Suprapubic skin (tissue), 4 donors: ENCODE measurements around the gene PIANP. TPM values are rescaled to one million over a fixed set of nuclear protein-coding genes. Genes with fewer than 3 reads are reported as not detected.

Source experiments
- DNase-seq, 2 donors: peaks; one replicate each; pipeline ENCODE4 v3.0.0-alpha.2; 2019; ENCODE audit warnings: low spot score in 2 of 2
- H3K27ac ChIP-seq: fragments of 200-600 bp; sonication (generic); one replicate; pipeline ENCODE4 v1.5.1; 2019
- H3K27me3 ChIP-seq: fragments of 200-600 bp; sonication (generic); one replicate; pipeline ENCODE4 v1.5.1; 2019
- H3K36me3 ChIP-seq: fragments of 200-600 bp; sonication (generic); one replicate; pipeline ENCODE4 v1.5.1; 2019
- H3K4me1 ChIP-seq: fragments of 200-600 bp; sonication (generic); one replicate; pipeline ENCODE4 v1.5.1; 2019
- H3K4me3 ChIP-seq: fragments of 200-600 bp; sonication (generic); one replicate; pipeline ENCODE4 v1.5.1; 2019; ENCODE audit warnings: mild to moderate bottlenecking
- H3K9me3 ChIP-seq: fragments of 200-600 bp; sonication (generic); one replicate; pipeline ENCODE4 v1.5.1; 2019
- EP300 ChIP-seq: sonication (generic); formaldehyde crosslinking; IDR thresholded peaks from one replicate; pipeline ENCODE4 v1.6.1; 2017; ENCODE audit warnings: antibody characterized with exemption
- POLR2A ChIP-seq, 2 donors: fragments of 450-650 bp; IDR thresholded peaks; one replicate each; pipeline ENCODE4 v1.6.1; 2017; ENCODE audit warnings: antibody characterized with exemption in 2 of 2, mild to moderate bottlenecking in 2 of 2, moderate library complexity in 2 of 2
- POLR2AphosphoS5 ChIP-seq, 3 donors: sonication (generic); formaldehyde crosslinking; IDR thresholded peaks; one replicate each; pipeline ENCODE4 v1.6.1; 2017; ENCODE audit warnings: antibody characterized with exemption in 3 of 3
- WGBS: methylation state at CpG from one replicate; pipeline ENCODE4 v1.1.5; 2018; 5-methylcytosine and 5-hydroxymethylcytosine counted together
- total RNA-seq, 4 donors: library from RNA; depleted of rRNA; stranded (reverse); fragments of >200 nt; gene quantifications; one replicate each; pipeline ENCODE4 v1.1.0, GENCODE V29; 2016
- TF ChIP-seq, protein P1 (sequence below), 2 donors: fragments of 200-600 bp in 1 of 2; fragments of 450-650 bp in 1 of 2; sonication (generic) in 1 of 2; IDR thresholded peaks; one replicate each; pipeline ENCODE4 v1.5.1; 2016 to 2019; ENCODE audit warnings: antibody characterized with exemption in 2 of 2, mild to moderate bottlenecking in 1 of 2, moderate library complexity in 1 of 2

PIANP gene
- total RNA-seq, 4 donors from 2014 or later = not detected

DNA sequence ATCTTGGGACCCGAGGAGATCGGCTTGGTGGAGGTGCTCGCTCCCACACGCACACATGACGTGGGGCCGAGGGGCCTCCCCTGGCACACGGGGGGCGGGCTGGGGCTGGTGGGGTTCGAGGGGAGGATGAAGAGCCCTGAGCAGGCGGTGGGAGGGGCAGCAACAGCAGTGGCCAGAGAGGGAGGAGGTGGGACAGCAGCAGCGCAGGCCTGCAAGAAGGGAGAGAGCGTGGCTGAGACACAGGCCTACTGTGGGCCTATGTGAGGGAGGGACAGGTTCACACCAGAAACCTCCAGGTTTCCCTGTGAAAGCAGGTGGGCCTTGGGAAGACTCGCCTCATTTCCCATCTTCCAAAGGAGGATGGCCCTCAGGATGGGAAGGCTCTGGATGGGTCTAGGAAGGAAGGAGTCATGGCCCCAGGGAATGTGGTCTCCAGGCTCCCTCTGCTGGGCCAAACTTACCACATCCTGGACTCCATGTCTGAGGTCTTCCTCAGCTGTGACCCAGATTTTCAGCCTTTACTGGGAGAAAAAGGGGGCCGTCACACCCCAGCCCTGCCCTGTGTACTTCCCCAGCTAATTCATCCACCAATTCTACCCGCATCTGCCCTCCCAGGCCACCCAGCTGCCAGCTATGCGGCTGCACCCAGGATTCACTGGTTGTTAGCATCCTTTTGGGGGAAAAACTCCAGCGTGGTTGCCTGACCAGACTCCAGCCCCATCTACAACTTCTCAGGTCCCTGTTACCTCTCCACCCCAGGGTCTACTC is 2.8 kb downstream of the PIANP start:
- no peak overlapping the region for H3K4me3 ChIP-seq
- WGBS = 64% methylated on average over 14 of the region's 17 CpGs
- H3K9me3 ChIP-seq = no peaks in the 10 kb centered on the region
- H3K4me1 ChIP-seq = peaks cover 16% of the 10 kb centered on the region
- no peak for TF ChIP-seq POLR2AphosphoS5 (IDR thresholded peaks at IDR 0.05)
- TF ChIP-seq, protein P1, sequence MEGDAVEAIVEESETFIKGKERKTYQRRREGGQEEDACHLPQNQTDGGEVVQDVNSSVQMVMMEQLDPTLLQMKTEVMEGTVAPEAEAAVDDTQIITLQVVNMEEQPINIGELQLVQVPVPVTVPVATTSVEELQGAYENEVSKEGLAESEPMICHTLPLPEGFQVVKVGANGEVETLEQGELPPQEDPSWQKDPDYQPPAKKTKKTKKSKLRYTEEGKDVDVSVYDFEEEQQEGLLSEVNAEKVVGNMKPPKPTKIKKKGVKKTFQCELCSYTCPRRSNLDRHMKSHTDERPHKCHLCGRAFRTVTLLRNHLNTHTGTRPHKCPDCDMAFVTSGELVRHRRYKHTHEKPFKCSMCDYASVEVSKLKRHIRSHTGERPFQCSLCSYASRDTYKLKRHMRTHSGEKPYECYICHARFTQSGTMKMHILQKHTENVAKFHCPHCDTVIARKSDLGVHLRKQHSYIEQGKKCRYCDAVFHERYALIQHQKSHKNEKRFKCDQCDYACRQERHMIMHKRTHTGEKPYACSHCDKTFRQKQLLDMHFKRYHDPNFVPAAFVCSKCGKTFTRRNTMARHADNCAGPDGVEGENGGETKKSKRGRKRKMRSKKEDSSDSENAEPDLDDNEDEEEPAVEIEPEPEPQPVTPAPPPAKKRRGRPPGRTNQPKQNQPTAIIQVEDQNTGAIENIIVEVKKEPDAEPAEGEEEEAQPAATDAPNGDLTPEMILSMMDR (IDR thresholded peaks at IDR 0.05) = peak in 1 of 2 donors; percentile 30
- DNase-seq = no peak
- H3K27ac ChIP-seq = no peak overlapping the region
- peaks cover 77% of the 10 kb centered on the region for H3K27me3 ChIP-seq
- H3K36me3 ChIP-seq = no peaks in the 10 kb centered on the region

DNA sequence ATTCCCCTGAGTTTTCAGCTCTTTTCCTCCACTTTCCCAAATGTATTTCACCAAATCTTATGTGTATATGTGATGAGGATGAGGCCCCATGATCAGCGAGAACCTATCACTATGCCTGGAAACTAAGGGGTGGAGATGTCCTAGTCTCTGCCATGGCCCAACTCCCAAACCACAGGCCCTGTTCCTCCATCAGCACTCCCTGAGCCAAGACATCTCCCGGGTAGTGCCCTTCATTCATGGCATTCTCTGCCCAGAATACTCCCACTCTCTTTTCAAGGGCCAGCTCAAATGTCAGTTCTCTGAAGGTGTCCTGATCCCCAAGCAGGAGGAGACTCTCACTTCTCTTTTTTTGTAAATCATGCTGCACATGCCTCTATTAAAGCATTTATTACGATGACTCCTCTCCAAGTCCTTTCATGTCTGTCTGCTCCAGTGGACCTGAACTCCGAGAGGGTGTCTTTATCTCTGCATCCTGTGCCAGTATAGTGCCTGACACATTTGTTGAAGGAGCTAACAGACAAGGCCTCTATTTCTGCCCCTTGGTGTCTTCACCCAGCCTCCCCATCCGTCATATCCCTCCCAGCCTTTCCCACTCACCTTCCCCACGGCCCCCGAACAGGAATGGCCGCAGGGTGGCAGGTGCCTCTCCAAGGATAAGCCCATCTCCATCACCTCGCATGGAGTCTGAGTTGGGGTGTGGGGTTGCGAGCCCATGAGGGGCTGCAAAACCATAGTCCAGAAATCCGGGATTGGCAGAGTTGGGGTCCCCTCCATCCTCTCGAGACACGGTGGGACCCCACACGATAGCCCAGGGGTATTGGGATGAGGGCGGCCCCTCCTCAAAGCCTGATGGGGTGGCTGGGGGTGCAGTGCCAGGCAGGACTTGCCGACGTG is 3.7 kb downstream of the PIANP start:
- Histone ChIP-seq H3K9me3 (no peaks in the 10 kb centered on the region), H3K4me1 (peaks cover 16% of the 10 kb centered on the region), H3K4me3 (no peak overlapping the region), H3K36me3 (no peaks in the 10 kb centered on the region), H3K27ac (no peak overlapping the region), H3K27me3 (peaks cover 68% of the 10 kb centered on the region)
- TF ChIP-seq POLR2AphosphoS5 (IDR thresholded peaks at IDR 0.05) (no peak), POLR2A (IDR thresholded peaks at IDR 0.05) (no peak), EP300 (no peak)
- TF ChIP-seq, protein P1 (IDR thresholded peaks at IDR 0.05) = no peak
- WGBS = 76% methylated on average over 11 of the region's 17 CpGs
- no peak for DNase-seq

DNA sequence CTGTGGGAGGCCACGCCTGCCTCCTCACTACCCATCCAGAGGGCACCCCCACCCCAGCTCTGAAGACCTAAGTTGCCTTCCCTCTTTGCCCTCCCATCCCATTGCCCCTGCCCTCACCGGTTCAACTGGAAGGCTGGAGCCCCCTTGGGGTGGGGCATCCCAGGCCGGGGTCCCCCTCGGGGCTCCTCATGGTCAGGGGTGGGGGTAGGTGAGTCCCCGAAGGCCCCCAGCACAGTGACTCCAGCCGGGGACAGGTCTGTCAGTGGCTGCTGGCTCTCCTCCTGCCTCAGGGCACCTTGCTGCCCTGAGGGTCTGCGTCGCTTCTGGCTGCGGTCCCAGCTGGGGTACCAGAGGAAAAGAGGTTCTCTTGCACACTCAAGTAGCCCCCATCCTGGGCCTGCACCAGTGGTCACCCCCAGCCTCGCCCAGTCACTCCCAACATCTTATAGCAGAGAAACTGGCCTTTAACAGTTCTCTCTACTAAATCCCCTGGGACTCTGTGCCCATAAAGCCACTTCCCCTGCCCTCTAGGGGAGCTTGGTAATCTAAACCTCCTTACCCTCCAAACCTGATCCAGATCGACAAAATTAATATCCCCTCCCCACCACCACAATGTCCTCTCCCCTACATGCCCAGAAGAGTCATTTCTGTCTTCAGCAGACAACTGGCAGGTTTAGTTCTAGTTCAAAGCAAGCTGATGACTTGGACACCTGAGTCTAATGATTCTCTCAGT is 5.1 kb downstream of the PIANP start:
- H3K9me3 ChIP-seq = no peaks in the 10 kb centered on the region
- no peaks in the 10 kb centered on the region for H3K36me3 ChIP-seq
- no peak for DNase-seq
- H3K4me3 ChIP-seq = no peak overlapping the region
- H3K27me3 ChIP-seq = peaks cover 54% of the 10 kb centered on the region
- TF ChIP-seq, protein P1 (IDR thresholded peaks at IDR 0.05) = no peak
- no peak for TF ChIP-seq POLR2AphosphoS5 (IDR thresholded peaks at IDR 0.05)
- no peak for TF ChIP-seq EP300
- no peak for TF ChIP-seq POLR2A (IDR thresholded peaks at IDR 0.05)
- no peak overlapping the region for H3K27ac ChIP-seq
- peaks cover 15% of the 10 kb centered on the region for H3K4me1 ChIP-seq
- WGBS = 75% methylated on average over 10 of the region's 11 CpGs

DNA sequence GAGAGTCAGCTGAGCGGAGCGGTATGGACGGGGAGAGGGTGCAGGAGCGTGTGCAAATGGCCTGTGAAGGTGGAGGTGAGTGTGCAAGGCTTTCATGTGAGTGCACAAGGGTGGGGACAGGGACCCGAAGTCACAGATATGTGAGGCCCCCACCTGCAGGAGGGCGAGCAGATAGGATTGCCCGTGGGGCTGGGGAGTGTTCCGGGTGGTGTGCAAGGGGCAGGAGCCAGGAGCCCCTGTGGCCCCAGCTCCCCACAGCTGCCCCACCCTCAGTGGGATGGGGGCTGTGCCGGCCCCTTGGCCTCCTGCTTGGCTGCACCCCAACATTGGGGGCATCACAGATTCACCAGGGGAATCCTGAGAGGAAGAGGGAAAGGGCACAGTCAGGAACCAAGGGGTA is 5.9 kb downstream of the PIANP start:
- 83% methylated on average over 9 of the region's 9 CpGs for WGBS
- TF ChIP-seq, protein P1 (IDR thresholded peaks at IDR 0.05) = no peak
- TF ChIP-seq POLR2AphosphoS5 (IDR thresholded peaks at IDR 0.05) = no peak
- TF ChIP-seq EP300 = no peak
- no peak for TF ChIP-seq POLR2A (IDR thresholded peaks at IDR 0.05)
- peaks cover 46% of the 10 kb centered on the region for H3K27me3 ChIP-seq

More for the DNA sequence above, 5.9 kb downstream of the PIANP start:
- Histone ChIP-seq H3K9me3 (no peaks in the 10 kb centered on the region), H3K36me3 (no peaks in the 10 kb centered on the region), H3K27ac (no peak overlapping the region), H3K4me1 (peaks cover 14% of the 10 kb centered on the region), H3K4me3 (no peak overlapping the region)
- DNase-seq = no peak
